Glutamatergic neuron (in vitro differentiated cells): Measurements from ENCODE around the gene ABHD16B. TPM values are rescaled to one million over a fixed set of nuclear protein-coding genes. Genes with fewer than 3 reads are reported as not detected.

Experiments used
- DNase-seq: peaks from one replicate; pipeline ENCODE4 v3.0.0; 2022
- H3K27ac Mint-ChIP-seq: one replicate; pipeline ENCODE4 v1.8.0; 2020; ENCODE audit warnings: mild to moderate bottlenecking, mixed read lengths, inconsistent platforms; ENCODE audit not compliant: unreplicated experiment
- H3K27me3 Mint-ChIP-seq: one replicate; pipeline ENCODE4 v1.8.0; 2020; ENCODE audit warnings: mild to moderate bottlenecking, moderate library complexity, mixed read lengths, inconsistent platforms; ENCODE audit not compliant: unreplicated experiment
- H3K36me3 Mint-ChIP-seq: one replicate; pipeline ENCODE4 v1.8.0; 2020; ENCODE audit warnings: mild to moderate bottlenecking, mixed read lengths, inconsistent platforms; ENCODE audit not compliant: unreplicated experiment
- H3K4me1 Mint-ChIP-seq: one replicate; pipeline ENCODE4 v1.8.0; 2020; ENCODE audit warnings: mild to moderate bottlenecking, low read depth, mixed read lengths, inconsistent platforms; ENCODE audit not compliant: unreplicated experiment
- H3K4me3 Mint-ChIP-seq: one replicate; pipeline ENCODE4 v1.8.0; 2020; ENCODE audit warnings: mild to moderate bottlenecking, mixed read lengths, inconsistent platforms; ENCODE audit not compliant: unreplicated experiment
- H3K9me3 Mint-ChIP-seq: one replicate; pipeline ENCODE4 v1.8.0; 2020; ENCODE audit warnings: mild to moderate bottlenecking, moderate library complexity, mixed read lengths, inconsistent platforms; ENCODE audit not compliant: unreplicated experiment
- total RNA-seq: library from RNA; stranded (reverse); fragmentation: NEBNext Ultra II Directional; extraction: Animal tissue kit (Norgen Biotek cat#: 25700); gene quantifications from one replicate; pipeline ENCODE4 v1.2.1, GENCODE V29; 2021; ENCODE audit not compliant: unreplicated experiment
- TF ChIP-seq, protein P1 (sequence below): fragments of 200-600 bp; sonication (generic); IDR thresholded peaks from one replicate; pipeline ENCODE4 v1.5.0; 2021; ENCODE audit not compliant: partially characterized antibody, unreplicated experiment

ABHD16B gene
- total RNA-seq, 1 donor from 2014 or later: not detected

DNA sequence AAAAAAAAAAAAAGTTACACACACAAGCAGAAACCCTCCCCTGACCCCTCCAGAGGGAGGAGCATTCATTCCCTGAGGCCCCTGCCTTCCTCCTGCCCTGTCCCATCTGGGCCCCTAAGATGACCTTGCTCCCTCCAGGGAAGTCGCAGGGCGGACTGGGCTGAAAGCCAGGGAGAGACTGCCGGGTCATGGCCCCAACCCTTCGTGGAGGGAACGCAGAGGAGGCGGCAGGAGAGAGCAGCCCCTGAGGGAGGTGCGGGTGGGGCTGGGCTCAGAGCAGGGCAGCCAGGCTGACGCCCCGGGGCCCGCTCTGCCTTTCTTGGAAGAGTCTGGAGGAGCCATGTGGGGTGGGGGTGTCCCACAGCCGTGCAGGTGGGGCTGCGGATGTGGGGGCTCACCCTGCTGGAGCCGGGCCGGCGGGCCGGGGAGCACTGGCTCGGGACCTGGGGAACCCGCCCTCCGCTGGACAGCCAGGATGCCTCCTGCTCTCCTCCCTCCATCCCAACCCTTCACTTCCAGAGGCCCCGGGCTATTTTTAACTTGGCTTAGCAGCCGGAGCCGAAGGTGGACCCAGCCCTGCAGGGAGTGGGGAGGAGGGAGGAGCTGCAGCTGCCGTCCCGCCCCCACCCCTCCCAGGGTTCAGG lies 15.0 kb upstream of the ABHD16B start:
- TF ChIP-seq, protein P1, sequence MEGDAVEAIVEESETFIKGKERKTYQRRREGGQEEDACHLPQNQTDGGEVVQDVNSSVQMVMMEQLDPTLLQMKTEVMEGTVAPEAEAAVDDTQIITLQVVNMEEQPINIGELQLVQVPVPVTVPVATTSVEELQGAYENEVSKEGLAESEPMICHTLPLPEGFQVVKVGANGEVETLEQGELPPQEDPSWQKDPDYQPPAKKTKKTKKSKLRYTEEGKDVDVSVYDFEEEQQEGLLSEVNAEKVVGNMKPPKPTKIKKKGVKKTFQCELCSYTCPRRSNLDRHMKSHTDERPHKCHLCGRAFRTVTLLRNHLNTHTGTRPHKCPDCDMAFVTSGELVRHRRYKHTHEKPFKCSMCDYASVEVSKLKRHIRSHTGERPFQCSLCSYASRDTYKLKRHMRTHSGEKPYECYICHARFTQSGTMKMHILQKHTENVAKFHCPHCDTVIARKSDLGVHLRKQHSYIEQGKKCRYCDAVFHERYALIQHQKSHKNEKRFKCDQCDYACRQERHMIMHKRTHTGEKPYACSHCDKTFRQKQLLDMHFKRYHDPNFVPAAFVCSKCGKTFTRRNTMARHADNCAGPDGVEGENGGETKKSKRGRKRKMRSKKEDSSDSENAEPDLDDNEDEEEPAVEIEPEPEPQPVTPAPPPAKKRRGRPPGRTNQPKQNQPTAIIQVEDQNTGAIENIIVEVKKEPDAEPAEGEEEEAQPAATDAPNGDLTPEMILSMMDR: no peak
- Mint-ChIP-seq H3K36me3 (peaks cover 5% of the 10 kb centered on the region), H3K4me1 (peaks cover 3% of the 10 kb centered on the region), H3K4me3 (peak overlapping the region; percentile 83), H3K27me3 (peaks cover 9% of the 10 kb centered on the region), H3K9me3 (peaks cover 3% of the 10 kb centered on the region), H3K27ac (peak overlapping the region; percentile 97)
- peak; percentile 83 for DNase-seq

DNA sequence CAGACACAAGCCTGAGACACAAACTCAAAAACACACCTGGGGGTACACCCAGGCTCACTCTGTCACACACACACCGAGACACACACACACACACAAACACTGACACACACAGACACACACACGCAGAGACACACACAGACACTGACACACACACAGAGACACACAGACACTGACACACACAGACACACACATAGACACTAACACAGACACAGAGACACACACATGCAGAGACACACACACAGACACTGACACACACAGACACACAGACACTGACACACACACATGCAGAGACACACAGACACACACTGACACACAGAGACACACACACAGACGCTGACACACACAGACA lies 14.4 kb upstream of the ABHD16B start:
- DNase-seq: no peak
- TF ChIP-seq, protein P1: no peak
- H3K27ac Mint-ChIP-seq: no peak overlapping the region
- peaks cover 5% of the 10 kb centered on the region for H3K36me3 Mint-ChIP-seq
- peaks cover 9% of the 10 kb centered on the region for H3K27me3 Mint-ChIP-seq
- H3K4me1 Mint-ChIP-seq: peaks cover 3% of the 10 kb centered on the region
- no peak overlapping the region for H3K4me3 Mint-ChIP-seq
- H3K9me3 Mint-ChIP-seq: peaks cover 3% of the 10 kb centered on the region

DNA sequence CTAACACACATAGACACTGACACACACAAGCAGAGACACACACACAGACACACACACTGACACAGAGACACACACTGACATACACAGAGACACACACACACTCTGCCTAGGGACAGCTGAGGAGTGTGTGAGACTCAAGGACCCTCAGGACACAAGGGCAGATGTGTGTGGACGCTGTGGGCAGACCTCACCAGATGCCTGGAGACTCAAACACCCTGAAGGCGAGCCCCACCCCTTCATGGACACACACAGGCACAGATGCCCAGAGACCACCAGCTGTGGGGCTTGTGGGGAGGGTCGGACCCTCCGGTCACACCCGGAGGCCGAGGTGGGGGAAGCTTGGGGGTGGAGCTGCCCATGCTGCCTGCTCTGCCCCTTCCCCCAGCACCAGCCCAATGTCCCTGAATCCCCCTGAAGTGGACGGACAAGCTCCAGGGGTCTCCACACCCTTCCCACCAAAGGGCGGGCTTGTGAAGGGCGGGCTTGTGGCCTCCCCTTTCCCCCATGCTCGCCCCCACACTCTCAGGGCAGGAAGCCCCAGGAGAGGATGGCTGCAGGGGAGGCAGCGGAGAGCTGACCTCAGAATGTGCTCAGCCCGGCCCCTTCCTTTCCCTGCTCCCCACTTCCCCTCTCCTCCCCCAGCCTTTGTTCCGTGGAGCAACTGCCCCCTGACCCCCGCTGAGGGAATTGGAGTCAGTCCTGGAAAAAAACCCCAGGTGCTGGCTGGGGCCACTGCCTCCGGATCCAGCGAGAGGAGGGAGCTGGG lies 13.9 kb upstream of the ABHD16B start:
- H3K4me3 Mint-ChIP-seq: no peak overlapping the region
- peaks cover 3% of the 10 kb centered on the region for H3K4me1 Mint-ChIP-seq
- TF ChIP-seq, protein P1: no peak
- H3K36me3 Mint-ChIP-seq: peaks cover 5% of the 10 kb centered on the region
- peaks cover 6% of the 10 kb centered on the region for H3K27me3 Mint-ChIP-seq
- H3K27ac Mint-ChIP-seq: peak overlapping the region; percentile 31
- peaks cover 1% of the 10 kb centered on the region for H3K9me3 Mint-ChIP-seq
- DNase-seq: peak; percentile 87

DNA sequence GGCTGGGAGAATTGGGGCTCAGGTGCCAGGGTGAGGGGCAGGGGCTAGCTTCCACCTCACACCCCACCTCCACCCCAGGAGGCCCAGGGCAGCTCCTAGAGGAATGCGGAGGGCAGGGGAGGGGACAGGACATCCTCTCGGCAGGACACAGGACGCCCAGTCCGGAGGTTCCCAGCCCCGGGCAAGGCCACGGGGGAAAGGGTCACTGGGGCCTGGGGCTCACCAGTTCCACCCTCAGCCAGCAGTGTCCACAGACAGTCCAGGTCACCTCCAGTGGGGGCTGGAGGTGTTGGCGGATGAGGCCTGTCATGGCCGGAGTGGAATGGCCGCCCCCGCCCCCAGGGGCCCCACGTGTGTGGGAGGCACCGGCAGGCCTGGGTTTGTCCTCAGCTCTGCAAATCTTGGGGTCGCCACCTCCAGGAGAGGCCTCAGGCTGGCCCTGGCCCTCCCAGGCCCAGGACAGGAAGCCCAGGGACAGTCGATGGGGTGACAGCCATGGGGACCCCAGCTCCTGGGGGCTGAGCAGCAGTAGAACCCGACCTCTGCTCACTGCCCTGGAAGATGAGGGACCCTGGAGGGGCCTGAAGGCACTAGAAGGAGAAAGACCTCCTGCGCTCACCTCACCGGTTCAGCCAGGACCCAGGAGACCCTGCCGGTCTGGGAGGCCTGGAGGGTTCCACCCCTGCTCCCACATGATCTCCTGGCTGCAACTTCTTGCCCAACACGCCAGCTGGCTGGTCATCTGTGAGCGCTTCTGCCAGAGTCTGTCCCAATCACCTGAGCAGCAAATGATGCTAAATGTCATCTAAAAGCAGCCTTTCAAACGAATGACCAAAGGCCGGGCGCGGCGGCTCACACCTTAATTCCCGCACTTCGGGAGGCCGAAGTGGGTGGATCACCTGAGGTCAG lies 13.0 kb upstream of the ABHD16B start:
- DNase-seq: no peak
- peaks cover 5% of the 10 kb centered on the region for H3K36me3 Mint-ChIP-seq
- peaks cover 6% of the 10 kb centered on the region for H3K27me3 Mint-ChIP-seq
- peak overlapping the region; percentile 84 for H3K27ac Mint-ChIP-seq
- H3K4me3 Mint-ChIP-seq: no peak overlapping the region
- H3K4me1 Mint-ChIP-seq: peaks cover 3% of the 10 kb centered on the region
- peaks cover 2% of the 10 kb centered on the region for H3K9me3 Mint-ChIP-seq
- TF ChIP-seq, protein P1: no peak
